Activated CD4-positive, alpha-beta T cell treated with anti-CD3 and anti-CD28 coated beads, Interleukin-2, amount 50 U/mL, for 4 hours (primary cell): Measurements from ENCODE around the gene AOAH.

Source experiments
- DNase-seq, 2 experiments: peaks; one replicate each; pipeline ENCODE4 v3.0.0-alpha.2; 2020

Gene AOAH

GRCh38 chr7:36723951-36724664 lies at the start of gene AOAH:
Gene AOAH (minus strand): TSS chr7:36724494. CDS start chr7:36724148, 346 bp downstream.
- peak; percentile 38 to 40 for DNase-seq

- no peak for DNase-seq
Observed at GRCh38 chr7:36766451-36766850, 42.2 kb upstream of the AOAH start.

GRCh38 chr7:36765605-36766004 lies 41.3 kb upstream of the AOAH start:
- no peak for DNase-seq

- DNase-seq, result no peak
Observed at GRCh38 chr7:36764929-36765328, 40.6 kb upstream of the AOAH start.

- DNase-seq, result no peak
Observed at GRCh38 chr7:36763132-36763816, 39.0 kb upstream of the AOAH start.

- no peak for DNase-seq
Observed at GRCh38 chr7:36762394-36762793, 38.1 kb upstream of the AOAH start.

- no peak for DNase-seq
Observed at GRCh38 chr7:36761835-36762234, 37.5 kb upstream of the AOAH start.

- no peak for DNase-seq
Observed at GRCh38 chr7:36760856-36761762, 36.8 kb upstream of the AOAH start.

- no peak for DNase-seq
Observed at GRCh38 chr7:36758879-36759278, 34.6 kb upstream of the AOAH start.

GRCh38 chr7:36755484-36755883 lies 31.2 kb upstream of the AOAH start:
- DNase-seq, result no peak

GRCh38 chr7:36752026-36752711 lies 27.9 kb upstream of the AOAH start:
- DNase-seq, result no peak

GRCh38 chr7:36750451-36750850 lies 26.2 kb upstream of the AOAH start:
- no peak for DNase-seq

- DNase-seq, result no peak
Observed at GRCh38 chr7:36749282-36749960, 25.1 kb upstream of the AOAH start.

GRCh38 chr7:36748017-36748487 lies 23.8 kb upstream of the AOAH start:
- no peak for DNase-seq

- no peak for DNase-seq
Observed at GRCh38 chr7:36747280-36748016, 23.2 kb upstream of the AOAH start.

- DNase-seq, result no peak
Observed at GRCh38 chr7:36746347-36746746, 22.1 kb upstream of the AOAH start.

GRCh38 chr7:36742911-36743775 lies 18.8 kb upstream of the AOAH start:
- DNase-seq, result no peak

- no peak for DNase-seq
Observed at GRCh38 chr7:36741866-36742265, 17.6 kb upstream of the AOAH start.

GRCh38 chr7:36739351-36739750 lies 15.1 kb upstream of the AOAH start:
- DNase-seq, result no peak

- no peak for DNase-seq
Observed at GRCh38 chr7:36736899-36737211, 12.6 kb upstream of the AOAH start.
